Naive thymus-derived CD4-positive, alpha-beta T cell (primary cell): ENCODE results near the gene HCN2. TPM values are rescaled to one million over a fixed set of nuclear protein-coding genes. Genes with fewer than 3 reads are reported as not detected.

ENCODE experiments used
- ATAC-seq: fragments of 150-1000 bp; cut with Tn5 transposase; 2 replicates; pipeline ENCODE4 v1.10.0; 2021; ENCODE audit warnings: mild to moderate bottlenecking, moderate library complexity
- CTCF ChIA-PET: fragments of 350-600 bp; sonication (Branson Sonifier 250); formaldehyde crosslinking; loops from one replicate; lab custom pipeline; 2021; ENCODE audit warnings: antibody characterized with exemption; lab: Charles Lee
- POLR2A ChIA-PET: fragments of 350-600 bp; sonication (Branson Sonifier 250); formaldehyde crosslinking; loops from one replicate; lab custom pipeline; 2021; ENCODE audit warnings: antibody characterized with exemption, inconsistent platforms; lab: Charles Lee
- DNase-seq, 9 donors: peaks; one replicate each; pipeline versions ENCODE4 v3.0.0 to v3.0.0-alpha.2; 2020 to 2022; ENCODE audit warnings: mixed read lengths in 1 of 9
- H3K27ac ChIP-seq: one replicate; pipeline ENCODE4 v1.7.0; 2013; ENCODE audit warnings: mild to moderate bottlenecking, low read depth, low read length, moderate library complexity
- H3K27me3 ChIP-seq, 2 donors: one replicate each; pipeline ENCODE4 v1.7.0; 2013; ENCODE audit warnings: low read length in 2 of 2, mild to moderate bottlenecking in 2 of 2, moderate library complexity in 2 of 2; ENCODE audit not compliant: control insufficient read depth in 2 of 2, insufficient read depth in 2 of 2
- H3K36me3 ChIP-seq, 3 experiments: 1 replicate in 2 of 3; 2 replicates in 1 of 3; pipeline ENCODE4 v1.7.0; 2013; ENCODE audit warnings: low read length in 3 of 3, mild to moderate bottlenecking in 3 of 3, moderate library complexity in 1 of 3; ENCODE audit not compliant: insufficient read depth in 3 of 3, control insufficient read depth in 2 of 3
- H3K4me1 ChIP-seq, 2 donors: one replicate each; pipeline ENCODE4 v1.7.0; 2013; ENCODE audit warnings: low read length in 2 of 2, mild to moderate bottlenecking in 2 of 2, moderate library complexity in 1 of 2; ENCODE audit not compliant: control insufficient read depth in 2 of 2, insufficient read depth in 2 of 2
- H3K4me3 ChIP-seq: 2 replicates; pipeline ENCODE4 v1.7.0; 2013; ENCODE audit warnings: mild to moderate bottlenecking, low read length
- H3K9me3 ChIP-seq, 3 experiments: 1 replicate in 2 of 3; 2 replicates in 1 of 3; pipeline ENCODE4 v1.7.0; 2013; ENCODE audit warnings: low read length in 3 of 3; ENCODE audit not compliant: control insufficient read depth in 2 of 3
- H3K27ac Mint-ChIP-seq, 9 donors: one replicate each; pipeline ENCODE4 v1.8.0; 2020 to 2022; ENCODE audit warnings: mixed read lengths in 9 of 9, mild to moderate bottlenecking in 8 of 9, moderate library complexity in 5 of 9, inconsistent platforms in 2 of 9
- H3K27me3 Mint-ChIP-seq, 5 donors: one replicate each; pipeline ENCODE4 v1.8.0; 2021 to 2022; ENCODE audit warnings: mixed read lengths in 5 of 5, mild to moderate bottlenecking in 1 of 5
- H3K36me3 Mint-ChIP-seq, 5 donors: one replicate each; pipeline ENCODE4 v1.8.0; 2020 to 2022; ENCODE audit warnings: mixed read lengths in 5 of 5, mild to moderate bottlenecking in 3 of 5, inconsistent platforms in 1 of 5
- H3K4me1 Mint-ChIP-seq, 7 donors: one replicate each; pipeline ENCODE4 v1.8.0; 2020 to 2022; ENCODE audit warnings: mixed read lengths in 7 of 7, mild to moderate bottlenecking in 3 of 7, inconsistent platforms in 1 of 7
- H3K4me3 Mint-ChIP-seq, 10 donors: one replicate each; pipeline ENCODE4 v1.8.0; 2020 to 2022; ENCODE audit warnings: mild to moderate bottlenecking in 10 of 10, mixed read lengths in 10 of 10, moderate library complexity in 6 of 10, inconsistent platforms in 2 of 10
- H3K9me3 Mint-ChIP-seq, 11 donors: one replicate each; pipeline ENCODE4 v1.8.0; 2020 to 2022; ENCODE audit warnings: mixed read lengths in 11 of 11, mild to moderate bottlenecking in 4 of 11, inconsistent platforms in 1 of 11, moderate library complexity in 1 of 11
- intact Hi-C, 2 donors: fragments of 100-400 bp; cut with micrococcal nuclease; formaldehyde crosslinking; loops; one replicate each; pipeline ENCODE4 v1.15.1; 2023
- polyA plus RNA-seq, 2 donors: library from polyadenylated mRNA; unstranded; fragments of 300-500 nt; fragmentation: Illumina TruSeq; gene quantifications; one replicate each; pipeline ENCODE4 v1.2.3, GENCODE V29; 2021
- total RNA-seq, 6 experiments: library from RNA in 5 of 6; stranded (reverse) in 5 of 6; gene quantifications; 1 replicate in 5 of 6; 2 replicates in 1 of 6; pipeline ENCODE4 v1.2.3 and lab custom pipeline; 2021 to 2026

The HCN2 gene
- total and polyA plus RNA-seq, 7 experiments from 2014 or later: 0.93 to 2.6 (median 2.2) TPM; not detected in 2

GRCh38 chr19:612941-613340 is 23.3 kb downstream of the HCN2 start:
- peak overlapping the region in 1 of 10 donors; percentile 41 for H3K4me3 Mint-ChIP-seq
- H3K36me3 ChIP-seq: peaks cover 0 to 14% (median 0%) of the 10 kb centered on the region in 3 experiments
- ChIA-PET POLR2A (interaction anchor here (0.7 kb wide), 1 partner anchor 20 kb away, joined by 3 read pairs; no protein-coding TSS in a partner anchor), CTCF (no interaction called here)
- peak overlapping the region in 2 of 9 donors; percentile 28 to 30 for H3K27ac Mint-ChIP-seq
- no peaks in the 10 kb centered on the region for H3K27me3 ChIP-seq
- H3K4me1 Mint-ChIP-seq: peaks cover 0 to 23% (median 17%) of the 10 kb centered on the region in 7 donors
- H3K9me3 ChIP-seq: no peaks in the 10 kb centered on the region
- no peak for ATAC-seq
- DNase-seq: no peak
- no peaks in the 10 kb centered on the region for H3K27me3 Mint-ChIP-seq
- peaks cover 0 to 14% (median 4%) of the 10 kb centered on the region in 5 donors for H3K36me3 Mint-ChIP-seq
- no peaks in the 10 kb centered on the region for H3K9me3 Mint-ChIP-seq
- peaks cover 12% of the 10 kb centered on the region in 2 donors for H3K4me1 ChIP-seq
- H3K4me3 ChIP-seq: no peak overlapping the region
- intact Hi-C loops: loop anchor here in 1 of 2 donors (5.0 kb wide), 1 partner anchor 41 kb away; the partner anchor contains the start of gene BSG
- no peak overlapping the region for H3K27ac ChIP-seq

GRCh38 chr19:613732-614567 is 24.3 kb downstream of the HCN2 start:
- ChIA-PET CTCF (no interaction called here), POLR2A (interaction anchor here (0.7 kb wide), 1 partner anchor 19 kb away, joined by 3 read pairs; no protein-coding TSS in a partner anchor)
- intact Hi-C loops: loop anchor here in 1 of 2 donors (5.0 kb wide), 1 partner anchor 42 kb away; the partner anchor contains the start of gene BSG
- DNase-seq (no peak), ATAC-seq (no peak)
- no peak overlapping the region for H3K27ac ChIP-seq
- H3K4me3 ChIP-seq: no peak overlapping the region
- no peaks in the 10 kb centered on the region for H3K27me3 Mint-ChIP-seq
- peaks cover 0 to 23% (median 17%) of the 10 kb centered on the region in 7 donors for H3K4me1 Mint-ChIP-seq
- H3K27ac Mint-ChIP-seq: peak overlapping the region in 1 of 9 donors; percentile 27
- no peaks in the 10 kb centered on the region for H3K9me3 ChIP-seq
- H3K36me3 ChIP-seq: peaks cover 0 to 24% (median 0%) of the 10 kb centered on the region in 3 experiments
- no peaks in the 10 kb centered on the region for H3K9me3 Mint-ChIP-seq
- H3K27me3 ChIP-seq: no peaks in the 10 kb centered on the region
- peaks cover 2 to 17% (median 4%) of the 10 kb centered on the region in 5 donors for H3K36me3 Mint-ChIP-seq
- H3K4me1 ChIP-seq: peaks cover 11 to 12% of the 10 kb centered on the region in 2 donors
- peak overlapping the region in 1 of 10 donors; percentile 67 for H3K4me3 Mint-ChIP-seq

GRCh38 chr19:615619-616018 is 25.9 kb downstream of the HCN2 start:
- Mint-ChIP-seq H3K36me3 (peaks cover 3 to 21% (median 4%) of the 10 kb centered on the region in 5 donors), H3K4me3 (peak overlapping the region in 9 of 10 donors; percentile 33 to 77 (median 59)), H3K9me3 (no peaks in the 10 kb centered on the region), H3K27ac (peak overlapping the region in 1 of 9 donors; percentile 14), H3K27me3 (no peaks in the 10 kb centered on the region), H3K4me1 (peaks cover 0 to 19% (median 13%) of the 10 kb centered on the region in 7 donors)
- DNase-seq: no peak
- H3K4me1 ChIP-seq: peaks cover 0 to 8% of the 10 kb centered on the region in 2 donors
- H3K36me3 ChIP-seq: peaks cover 0 to 40% (median 0%) of the 10 kb centered on the region in 3 experiments
- CTCF ChIA-PET: no interaction called here
- H3K4me3 ChIP-seq: no peak overlapping the region
- H3K27ac ChIP-seq: no peak overlapping the region
- POLR2A ChIA-PET: no interaction called here
- intact Hi-C loops: no loop called here
- no peaks in the 10 kb centered on the region for H3K9me3 ChIP-seq
- H3K27me3 ChIP-seq: no peaks in the 10 kb centered on the region
- ATAC-seq: no peak

- Mint-ChIP-seq H3K27me3 (no peaks in the 10 kb centered on the region), H3K9me3 (no peaks in the 10 kb centered on the region), H3K27ac (no peak overlapping the region), H3K4me1 (peaks cover 0 to 13% (median 8%) of the 10 kb centered on the region in 7 donors), H3K4me3 (peak overlapping the region in 1 of 10 donors; percentile 77), H3K36me3 (peaks cover 3 to 18% (median 4%) of the 10 kb centered on the region in 5 donors)
- ATAC-seq (no peak), DNase-seq (no peak)
- H3K27me3 ChIP-seq: no peaks in the 10 kb centered on the region
- POLR2A ChIA-PET: no interaction called here
- no peaks in the 10 kb centered on the region for H3K9me3 ChIP-seq
- no peak overlapping the region for H3K4me3 ChIP-seq
- peaks cover 0 to 6% of the 10 kb centered on the region in 2 donors for H3K4me1 ChIP-seq
- intact Hi-C loops: no loop called here
- H3K27ac ChIP-seq: no peak overlapping the region
- CTCF ChIA-PET: no interaction called here
- peaks cover 0 to 40% (median 0%) of the 10 kb centered on the region in 3 experiments for H3K36me3 ChIP-seq
Observed at GRCh38 chr19:616062-616700, 26.5 kb downstream of the HCN2 start.

GRCh38 chr19:616747-617526 is 27.3 kb downstream of the HCN2 start:
- Mint-ChIP-seq H3K9me3 (no peaks in the 10 kb centered on the region), H3K36me3 (peaks cover 3 to 17% (median 4%) of the 10 kb centered on the region in 5 donors), H3K27ac (no peak overlapping the region), H3K4me3 (no peak overlapping the region), H3K4me1 (peaks cover 0 to 9% (median 3%) of the 10 kb centered on the region in 7 donors), H3K27me3 (no peaks in the 10 kb centered on the region)
- intact Hi-C loops: no loop called here
- Histone ChIP-seq H3K36me3 (peaks cover 0 to 46% (median 0%) of the 10 kb centered on the region in 3 experiments), H3K4me3 (no peak overlapping the region), H3K4me1 (no peaks in the 10 kb centered on the region), H3K27me3 (no peaks in the 10 kb centered on the region), H3K27ac (no peak overlapping the region), H3K9me3 (no peaks in the 10 kb centered on the region)
- DNase-seq (no peak), ATAC-seq (no peak)
- ChIA-PET CTCF (interaction anchor here (0.8 kb wide), 1 partner anchor 33 kb away, joined by 3 read pairs; no protein-coding TSS in a partner anchor), POLR2A (no interaction called here)
